Activated CD4-positive, alpha-beta T cell treated with anti-CD3 and anti-CD28 coated beads, Interleukin-2, Interleukin-4, amounts not matched to agents 100 ng/mL and 50 ng/mL, durations not matched to agents 16 hours and 8 hours (primary cell): Measurements from ENCODE around the gene SSR3.
"Not testable (repeated sequence)": the region's sequence is repeated elsewhere in the genome, so short reads cannot be mapped to it uniquely, and the experiment has no call there.

ENCODE experiments used
- DNase-seq: peaks from one replicate; pipeline ENCODE4 v3.0.0-alpha.2; 2020; ENCODE audit warnings: low spot score

Gene SSR3

GRCh38 chr3:156576051-156576450 is 21.1 kb upstream of the SSR3 start:
- no peak for DNase-seq

GRCh38 chr3:156575641-156576040 is 20.7 kb upstream of the SSR3 start:
- no peak for DNase-seq

GRCh38 chr3:156569881-156570280 is 15.0 kb upstream of the SSR3 start:
- not testable (repeated sequence) for DNase-seq

- not testable (repeated sequence) for DNase-seq
Measured at GRCh38 chr3:156569016-156569415, 14.1 kb upstream of the SSR3 start.

GRCh38 chr3:156563900-156564682 is 9.2 kb upstream of the SSR3 start:
- no peak for DNase-seq

GRCh38 chr3:156562486-156562885 is 7.6 kb upstream of the SSR3 start:
- not testable (repeated sequence) for DNase-seq

- no peak for DNase-seq
Measured at GRCh38 chr3:156561533-156561932, 6.6 kb upstream of the SSR3 start.

GRCh38 chr3:156559321-156559720 is 4.4 kb upstream of the SSR3 start:
- DNase-seq, result no peak

GRCh38 chr3:156558389-156558788 is 3.5 kb upstream of the SSR3 start:
- no peak for DNase-seq

GRCh38 chr3:156554515-156554841 is 439 bp downstream of the SSR3 start:
- no peak for DNase-seq

GRCh38 chr3:156553705-156554356 is 1.1 kb downstream of the SSR3 start:
- peak; percentile 39 for DNase-seq

- no peak for DNase-seq
Measured at GRCh38 chr3:156552973-156553372, 1.9 kb downstream of the SSR3 start.

GRCh38 chr3:156551746-156552145 is 3.2 kb downstream of the SSR3 start:
- DNase-seq, result peak; percentile 24

GRCh38 chr3:156551261-156551660 is 3.7 kb downstream of the SSR3 start:
- DNase-seq, result no peak

GRCh38 chr3:156548902-156549301 is 6.0 kb downstream of the SSR3 start:
- DNase-seq, result no peak

GRCh38 chr3:156548041-156548687 is 6.8 kb downstream of the SSR3 start:
- no peak for DNase-seq

GRCh38 chr3:156547637-156548036 is 7.3 kb downstream of the SSR3 start:
- DNase-seq, result no peak

- DNase-seq, result no peak
Measured at GRCh38 chr3:156543043-156543555, 11.8 kb downstream of the SSR3 start.

- DNase-seq, result no peak
Measured at GRCh38 chr3:156542101-156543042, 12.5 kb downstream of the SSR3 start.

GRCh38 chr3:156539802-156540201 is 15.1 kb downstream of the SSR3 start:
- no peak for DNase-seq

GRCh38 chr3:156539051-156539450 is 15.9 kb downstream of the SSR3 start:
- DNase-seq, result no peak
